ENCODE measurements around the gene CTRB2.

DNA sequence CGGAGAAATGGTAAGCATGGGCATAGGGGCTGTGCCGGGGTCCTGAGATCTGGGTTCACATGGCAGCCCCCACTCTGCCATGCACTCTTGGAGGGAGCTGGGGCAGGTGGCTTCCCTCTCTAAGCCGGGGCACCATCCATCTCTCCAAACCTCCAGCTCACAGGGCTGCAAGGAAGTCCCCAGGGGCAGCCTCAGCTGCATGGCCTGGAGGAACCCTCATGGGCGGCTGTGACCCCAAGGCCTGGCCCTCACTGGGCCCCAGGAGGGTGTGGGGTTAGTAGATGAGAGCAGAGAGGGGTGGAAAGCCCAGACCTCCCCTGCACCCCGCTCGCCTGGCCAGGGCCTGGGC lies 2.6 kb downstream of the CTRB2 start:
- TF ChIP-seq, protein P1, sequence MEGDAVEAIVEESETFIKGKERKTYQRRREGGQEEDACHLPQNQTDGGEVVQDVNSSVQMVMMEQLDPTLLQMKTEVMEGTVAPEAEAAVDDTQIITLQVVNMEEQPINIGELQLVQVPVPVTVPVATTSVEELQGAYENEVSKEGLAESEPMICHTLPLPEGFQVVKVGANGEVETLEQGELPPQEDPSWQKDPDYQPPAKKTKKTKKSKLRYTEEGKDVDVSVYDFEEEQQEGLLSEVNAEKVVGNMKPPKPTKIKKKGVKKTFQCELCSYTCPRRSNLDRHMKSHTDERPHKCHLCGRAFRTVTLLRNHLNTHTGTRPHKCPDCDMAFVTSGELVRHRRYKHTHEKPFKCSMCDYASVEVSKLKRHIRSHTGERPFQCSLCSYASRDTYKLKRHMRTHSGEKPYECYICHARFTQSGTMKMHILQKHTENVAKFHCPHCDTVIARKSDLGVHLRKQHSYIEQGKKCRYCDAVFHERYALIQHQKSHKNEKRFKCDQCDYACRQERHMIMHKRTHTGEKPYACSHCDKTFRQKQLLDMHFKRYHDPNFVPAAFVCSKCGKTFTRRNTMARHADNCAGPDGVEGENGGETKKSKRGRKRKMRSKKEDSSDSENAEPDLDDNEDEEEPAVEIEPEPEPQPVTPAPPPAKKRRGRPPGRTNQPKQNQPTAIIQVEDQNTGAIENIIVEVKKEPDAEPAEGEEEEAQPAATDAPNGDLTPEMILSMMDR (IDR thresholded peaks at IDR 0.05), result no peak
- TF ChIP-seq POLR2AphosphoS5 (IDR thresholded peaks at IDR 0.05; ENCODE audit: insufficient read depth in 1 of 2, low read depth in 1 of 2) (no peak), POLR2A (IDR thresholded peaks at IDR 0.05) (no peak)
